Neuron (in vitro differentiated cells): Measurements from ENCODE around the gene MOCS1.

Experiments
- H2AFZ ChIP-seq: one replicate; pipeline ENCODE4 v1.6.1; 2013; ENCODE audit warnings: low read depth, mild to moderate bottlenecking, inconsistent platforms, low read length, moderate library complexity
- H3K27me3 ChIP-seq: one replicate; pipeline ENCODE4 v1.6.1; 2013; ENCODE audit warnings: low read length; ENCODE audit not compliant: insufficient read depth
- H3K36me3 ChIP-seq: one replicate; pipeline ENCODE4 v1.6.1; 2013; ENCODE audit warnings: low read length; ENCODE audit not compliant: insufficient read depth
- H3K4me1 ChIP-seq: one replicate; pipeline ENCODE4 v1.6.1; 2013; ENCODE audit warnings: low read length; ENCODE audit not compliant: insufficient read depth
- H3K4me3 ChIP-seq: 2 replicates; pipeline ENCODE4 v1.5.1; 2013; ENCODE audit warnings: mild to moderate bottlenecking, low read length, moderate library complexity
- H3K9me3 ChIP-seq: one replicate; pipeline ENCODE4 v1.6.1; 2013; ENCODE audit warnings: low read length

The MOCS1 gene

GRCh38 chr6:39865011-39865888, 69.0 kb downstream of the MOCS1 start:
- no peak overlapping the region for H3K4me3 ChIP-seq
- no peaks in the 10 kb centered on the region for H3K9me3 ChIP-seq
- no peaks in the 10 kb centered on the region for H3K36me3 ChIP-seq
- no peaks in the 10 kb centered on the region for H3K4me1 ChIP-seq
- H2AFZ ChIP-seq, result no peak overlapping the region
- peaks cover 3% of the 10 kb centered on the region for H3K27me3 ChIP-seq

GRCh38 chr6:39861663-39862062, 72.6 kb downstream of the MOCS1 start:
- Histone ChIP-seq H2AFZ (no peak overlapping the region), H3K4me3 (no peak overlapping the region), H3K36me3 (no peaks in the 10 kb centered on the region), H3K9me3 (no peaks in the 10 kb centered on the region), H3K4me1 (no peaks in the 10 kb centered on the region), H3K27me3 (peaks cover 8% of the 10 kb centered on the region)

GRCh38 chr6:39859025-39859424, 75.2 kb downstream of the MOCS1 start:
- peaks cover 8% of the 10 kb centered on the region for H3K27me3 ChIP-seq
- H3K4me1 ChIP-seq, result no peaks in the 10 kb centered on the region
- no peak overlapping the region for H3K4me3 ChIP-seq
- no peak overlapping the region for H2AFZ ChIP-seq
- no peaks in the 10 kb centered on the region for H3K9me3 ChIP-seq
- H3K36me3 ChIP-seq, result no peaks in the 10 kb centered on the region

GRCh38 chr6:39855356-39855995, 78.8 kb downstream of the MOCS1 start:
- no peaks in the 10 kb centered on the region for H3K9me3 ChIP-seq
- H3K4me1 ChIP-seq, result no peaks in the 10 kb centered on the region
- H2AFZ ChIP-seq, result no peak overlapping the region
- no peak overlapping the region for H3K4me3 ChIP-seq
- H3K27me3 ChIP-seq, result peaks cover 7% of the 10 kb centered on the region
- H3K36me3 ChIP-seq, result no peaks in the 10 kb centered on the region
